Esophagus squamous epithelium (tissue), 5 donors: ENCODE measurements around the gene PDE9A. TPM values are rescaled to one million over a fixed set of nuclear protein-coding genes. Genes with fewer than 3 reads are reported as not detected.

Experiments
- DNase-seq: peaks from one replicate; lab custom pipeline; 2025; lab: John Stamatoyannopoulos, UW
- H3K27ac ChIP-seq, 4 donors: fragments of 200-600 bp; sonication (generic); one replicate each; pipeline ENCODE4 v1.5.1; 2016 to 2019; ENCODE audit warnings: mild to moderate bottlenecking in 1 of 4
- H3K27me3 ChIP-seq, 4 donors: fragments of 200-600 bp; sonication (generic); 1 replicate in 3 of 4; 2 replicates in 1 of 4; pipeline versions ENCODE4 v1.5.1 to v1.6.0; 2017 to 2021; ENCODE audit warnings: antibody characterized with exemption in 1 of 4
- H3K36me3 ChIP-seq, 3 donors: fragments of 200-600 bp; sonication (generic); one replicate each; pipeline ENCODE4 v1.5.1; 2016 to 2019
- H3K4me1 ChIP-seq, 3 donors: fragments of 200-600 bp; sonication (generic); one replicate each; pipeline ENCODE4 v1.5.1; 2017 to 2019
- H3K4me3 ChIP-seq, 4 donors: fragments of 200-600 bp; sonication (generic); 1 replicate in 3 of 4; 2 replicates in 1 of 4; pipeline ENCODE4 v1.5.1; 2016 to 2019; ENCODE audit warnings: mild to moderate bottlenecking in 2 of 4, moderate library complexity in 1 of 4
- H3K9me3 ChIP-seq, 3 donors: fragments of 200-600 bp; sonication (generic); one replicate each; pipeline ENCODE4 v1.5.1; 2016 to 2019
- POLR2A ChIP-seq, 4 donors: fragments of 450-650 bp; IDR thresholded peaks; one replicate each; pipeline ENCODE4 v1.6.1; 2017; ENCODE audit warnings: antibody characterized with exemption in 4 of 4, mild to moderate bottlenecking in 4 of 4, moderate library complexity in 3 of 4
- WGBS, 2 donors: methylation state at CpG; one replicate each; pipeline ENCODE4 v1.1.5; 2018; 5-methylcytosine and 5-hydroxymethylcytosine counted together
- intact Hi-C: fragments of 100-400 bp; cut with DNase I; formaldehyde crosslinking; loops from one replicate; pipeline ENCODE4 v1.15.0; 2022
- total RNA-seq, 4 donors: library from RNA; depleted of rRNA; stranded (reverse); fragments of >200 nt; gene quantifications; one replicate each; pipeline ENCODE4 v1.1.0, GENCODE V29; 2016
- TF ChIP-seq, protein P1 (sequence below), 6 experiments: fragments of 450-650 bp in 4 of 6; fragments of 200-600 bp in 2 of 6; sonication (generic) in 2 of 6; IDR thresholded peaks; one replicate each; pipeline ENCODE4 v1.5.1; 2016 to 2019; ENCODE audit warnings: antibody characterized with exemption in 6 of 6, mild to moderate bottlenecking in 4 of 6, moderate library complexity in 4 of 6
- donor health status: DM: yes; HTN: yes; CAD: no.

PDE9A gene
- total RNA-seq, 4 donors from 2014 or later, result 0.61 to 2.9 (median 1.8) TPM

GRCh38 chr21:42785666-42786427 is 132.4 kb downstream of the PDE9A start:
- DNase-seq, result no peak
- Histone ChIP-seq H3K27ac (no peak overlapping the region), H3K9me3 (no peaks in the 10 kb centered on the region), H3K36me3 (no peaks in the 10 kb centered on the region), H3K4me1 (peaks cover 5 to 42% (median 16%) of the 10 kb centered on the region in 3 donors), H3K27me3 (peaks cover 0 to 60% (median 0%) of the 10 kb centered on the region in 4 donors), H3K4me3 (no peak overlapping the region)
- intact Hi-C loops, result no loop called here
- 81 to 84% methylated on average over 13 to 20 of the region's 28 CpGs for WGBS, 2 donors
- TF ChIP-seq POLR2A (IDR thresholded peaks at IDR 0.05), result no peak
- TF ChIP-seq, protein P1, sequence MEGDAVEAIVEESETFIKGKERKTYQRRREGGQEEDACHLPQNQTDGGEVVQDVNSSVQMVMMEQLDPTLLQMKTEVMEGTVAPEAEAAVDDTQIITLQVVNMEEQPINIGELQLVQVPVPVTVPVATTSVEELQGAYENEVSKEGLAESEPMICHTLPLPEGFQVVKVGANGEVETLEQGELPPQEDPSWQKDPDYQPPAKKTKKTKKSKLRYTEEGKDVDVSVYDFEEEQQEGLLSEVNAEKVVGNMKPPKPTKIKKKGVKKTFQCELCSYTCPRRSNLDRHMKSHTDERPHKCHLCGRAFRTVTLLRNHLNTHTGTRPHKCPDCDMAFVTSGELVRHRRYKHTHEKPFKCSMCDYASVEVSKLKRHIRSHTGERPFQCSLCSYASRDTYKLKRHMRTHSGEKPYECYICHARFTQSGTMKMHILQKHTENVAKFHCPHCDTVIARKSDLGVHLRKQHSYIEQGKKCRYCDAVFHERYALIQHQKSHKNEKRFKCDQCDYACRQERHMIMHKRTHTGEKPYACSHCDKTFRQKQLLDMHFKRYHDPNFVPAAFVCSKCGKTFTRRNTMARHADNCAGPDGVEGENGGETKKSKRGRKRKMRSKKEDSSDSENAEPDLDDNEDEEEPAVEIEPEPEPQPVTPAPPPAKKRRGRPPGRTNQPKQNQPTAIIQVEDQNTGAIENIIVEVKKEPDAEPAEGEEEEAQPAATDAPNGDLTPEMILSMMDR (IDR thresholded peaks at IDR 0.05), result no peak

DNA sequence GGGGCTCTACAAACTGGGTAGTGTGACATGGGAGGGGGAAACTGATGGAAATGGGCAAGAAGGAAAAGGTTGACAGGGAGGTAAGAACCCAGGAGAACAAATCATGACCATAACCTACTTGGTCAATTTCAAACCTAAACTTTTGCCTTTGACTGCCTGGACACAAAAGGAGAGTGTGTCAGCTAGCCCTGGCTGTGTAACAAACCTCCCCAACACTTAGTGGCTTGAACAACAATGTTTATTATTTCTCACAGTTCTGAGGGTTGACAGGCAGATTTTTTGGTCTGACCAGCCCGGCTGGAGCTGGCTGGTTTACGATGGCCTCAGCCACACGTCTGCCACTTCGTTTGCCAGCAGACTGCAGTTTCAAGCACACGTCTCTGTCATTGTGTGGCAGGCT is 133.5 kb downstream of the PDE9A start:
- TF ChIP-seq, protein P1 (IDR thresholded peaks at IDR 0.05), result no peak
- TF ChIP-seq POLR2A (IDR thresholded peaks at IDR 0.05), result no peak

DNA sequence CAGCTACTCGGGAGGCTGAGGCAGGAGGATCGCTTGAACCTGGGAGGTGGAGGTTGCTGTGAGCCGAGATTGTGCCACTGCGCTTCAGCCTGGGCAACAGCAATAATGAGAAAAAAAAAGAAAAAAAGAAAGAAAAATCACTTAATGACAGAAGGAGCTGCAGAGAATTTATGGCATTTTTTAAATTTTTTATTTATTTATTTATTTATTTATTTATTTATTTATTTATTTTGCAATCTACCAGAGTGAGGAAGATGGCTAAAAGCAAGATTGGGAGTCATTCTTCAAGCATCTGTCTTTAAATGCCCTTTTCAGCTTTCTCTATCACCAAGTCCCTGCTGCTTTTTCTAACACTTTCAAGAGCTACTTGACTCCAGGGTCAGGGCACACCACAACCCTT is 134.2 kb downstream of the PDE9A start:
- intact Hi-C loops, result no loop called here
- 94 to 99% methylated on average over 4 of the region's 4 CpGs for WGBS, 2 donors
- no peak for DNase-seq

More for the DNA sequence above, 133.5 kb downstream of the PDE9A start:
- Histone ChIP-seq H3K36me3 (no peaks in the 10 kb centered on the region), H3K27ac (no peak overlapping the region), H3K9me3 (no peaks in the 10 kb centered on the region), H3K27me3 (peaks cover 0 to 50% (median 0%) of the 10 kb centered on the region in 4 donors), H3K4me1 (peaks cover 0 to 38% (median 10%) of the 10 kb centered on the region in 3 donors), H3K4me3 (no peak overlapping the region)
- intact Hi-C loops, result no loop called here
- WGBS, 2 donors, result 80 to 91% methylated on average over 1 to 4 of the region's 5 CpGs
- DNase-seq, result no peak

DNA sequence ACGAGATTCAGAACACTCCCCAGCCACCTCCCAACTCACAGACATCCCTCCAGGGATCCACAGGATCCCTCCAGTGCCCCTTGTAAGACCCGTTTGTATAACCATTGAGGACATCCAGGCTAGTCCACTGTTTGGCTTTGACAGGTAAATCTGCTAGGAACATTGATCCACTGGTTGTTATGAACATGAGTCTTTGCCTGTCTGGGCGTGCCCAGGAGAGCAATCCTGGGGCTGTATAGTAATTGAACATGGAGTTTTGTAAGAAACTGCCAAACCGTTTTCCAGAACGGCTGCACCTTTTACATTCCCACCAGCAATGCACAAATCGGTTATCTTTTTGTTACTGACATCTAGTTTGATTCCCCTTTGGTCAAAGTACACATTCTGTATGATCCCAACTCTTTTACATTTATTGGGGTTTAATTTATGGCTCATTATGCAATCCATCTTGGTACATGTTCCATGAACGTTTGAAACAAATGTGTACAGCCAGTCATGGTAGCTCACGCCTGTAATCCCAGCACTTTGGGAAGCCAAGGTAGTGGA is 137.2 kb downstream of the PDE9A start:
- Histone ChIP-seq H3K27ac (no peak overlapping the region), H3K4me1 (peaks cover 0 to 12% (median 0%) of the 10 kb centered on the region in 3 donors), H3K36me3 (no peaks in the 10 kb centered on the region), H3K4me3 (no peak overlapping the region), H3K9me3 (no peaks in the 10 kb centered on the region), H3K27me3 (peaks cover 0 to 42% (median 0%) of the 10 kb centered on the region in 4 donors)
- WGBS, 2 donors, result 28 to 47% methylated on average over 8 of the region's 8 CpGs
- intact Hi-C loops, result no loop called here
- TF ChIP-seq POLR2A (IDR thresholded peaks at IDR 0.05), result no peak
- TF ChIP-seq, protein P1 (IDR thresholded peaks at IDR 0.05), result no peak
- DNase-seq, result no peak

More for the DNA sequence above, 134.2 kb downstream of the PDE9A start:
- H3K27ac ChIP-seq, result no peak overlapping the region
- TF ChIP-seq, protein P1 (IDR thresholded peaks at IDR 0.05), result no peak
- TF ChIP-seq POLR2A (IDR thresholded peaks at IDR 0.05), result no peak
- H3K27me3 ChIP-seq, result peaks cover 0 to 43% (median 0%) of the 10 kb centered on the region in 4 donors
- H3K4me3 ChIP-seq, result no peak overlapping the region
- H3K36me3 ChIP-seq, result no peaks in the 10 kb centered on the region
- H3K9me3 ChIP-seq, result no peaks in the 10 kb centered on the region
- H3K4me1 ChIP-seq, result peaks cover 0 to 30% (median 6%) of the 10 kb centered on the region in 3 donors

- intact Hi-C loops, result no loop called here
- no peak for TF ChIP-seq POLR2A (IDR thresholded peaks at IDR 0.05)
- TF ChIP-seq, protein P1 (IDR thresholded peaks at IDR 0.05), result no peak
- no peak for DNase-seq
Observed at GRCh38 chr21:42793774-42794173, 140.4 kb downstream of the PDE9A start.

More at GRCh38 chr21:42793774-42794173, 140.4 kb downstream of the PDE9A start:
- Histone ChIP-seq H3K27me3 (peaks cover 0 to 21% (median 0%) of the 10 kb centered on the region in 4 donors), H3K9me3 (no peaks in the 10 kb centered on the region), H3K4me1 (peaks cover 0 to 12% (median 0%) of the 10 kb centered on the region in 3 donors), H3K27ac (no peak overlapping the region), H3K36me3 (no peaks in the 10 kb centered on the region), H3K4me3 (no peak overlapping the region)
- WGBS, 2 donors, result 74 to 75% methylated on average over 7 of the region's 7 CpGs
